ENCODE measurements around the gene ZNF384.

- TF ChIP-seq POLR2A (IDR thresholded peaks at IDR 0.05) = no peak
- no peak for TF ChIP-seq CTCF (IDR thresholded peaks at IDR 0.05)
- TF ChIP-seq POLR2AphosphoS5 (IDR thresholded peaks at IDR 0.05) = no peak
Measured at GRCh38 chr12:6716874-6717437, 27.8 kb upstream of the ZNF384 start.
